Epithelial cell of esophagus (primary cell): ENCODE results near the gene CNGA3.

Experiments used
- DNase-seq: peaks from one replicate; pipeline ENCODE4 v3.0.0; 2010; ENCODE audit warnings: low read depth
- H3K4me3 ChIP-seq: 2 replicates; pipeline ENCODE4 v1.5.1; 2011; ENCODE audit warnings: mild to moderate bottlenecking, low read length, control low read depth
- CTCF ChIP-seq: IDR thresholded peaks from 2 replicates; pipeline ENCODE4 v1.5.1; 2011; ENCODE audit warnings: low read depth, mild to moderate bottlenecking, low read length, control low read depth, inconsistent platforms; ENCODE audit not compliant: insufficient read depth; ENCODE audit errors: missing control alignments

Gene CNGA3

GRCh38 chr2:98394595-98395153 is 48.4 kb downstream of the CNGA3 start:
- DNase-seq, result peak; percentile 38
- TF ChIP-seq CTCF, result no peak
- no peak overlapping the region for H3K4me3 ChIP-seq

GRCh38 chr2:98395977-98396376 is 49.7 kb downstream of the CNGA3 start:
- no peak for DNase-seq
- no peak overlapping the region for H3K4me3 ChIP-seq
- TF ChIP-seq CTCF, result no peak

GRCh38 chr2:98396745-98397355 is 50.6 kb downstream of the CNGA3 start:
- no peak for TF ChIP-seq CTCF
- no peak for DNase-seq
- H3K4me3 ChIP-seq, result no peak overlapping the region

GRCh38 chr2:98399140-98399539 is 52.9 kb downstream of the CNGA3 start:
- H3K4me3 ChIP-seq, result no peak overlapping the region
- no peak for DNase-seq
- TF ChIP-seq CTCF, result no peak

GRCh38 chr2:98403878-98404277 is 57.6 kb downstream of the CNGA3 start:
- TF ChIP-seq CTCF, result no peak
- H3K4me3 ChIP-seq, result no peak overlapping the region
- DNase-seq, result no peak

GRCh38 chr2:98404556-98405250 is 58.4 kb downstream of the CNGA3 start:
- DNase-seq, result peak; percentile 67
- no peak for TF ChIP-seq CTCF
- no peak overlapping the region for H3K4me3 ChIP-seq

GRCh38 chr2:98405301-98405700 is 59.0 kb downstream of the CNGA3 start:
- no peak for TF ChIP-seq CTCF
- no peak overlapping the region for H3K4me3 ChIP-seq
- no peak for DNase-seq
